ENCODE results near the gene BTBD9.

DNA sequence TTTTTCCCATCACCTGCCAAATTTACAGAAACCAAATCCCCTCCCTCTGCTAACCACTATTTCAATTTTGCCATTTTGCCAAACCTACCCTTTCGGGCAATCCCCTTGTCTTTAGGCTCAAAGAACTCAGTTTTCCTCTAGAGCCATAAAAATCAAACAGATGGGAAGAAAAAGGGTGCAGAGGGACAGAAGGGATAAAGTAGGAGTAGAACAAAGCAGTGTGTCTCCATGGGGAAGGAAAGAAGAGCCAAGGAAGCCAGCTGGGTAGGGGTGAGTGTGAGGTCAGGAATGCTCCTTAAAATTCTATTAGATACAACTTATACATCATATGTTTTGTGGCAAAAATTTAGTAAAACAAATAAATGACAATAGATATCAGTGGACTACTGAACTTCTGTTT, 316.5 kb downstream of the BTBD9 start:
- no peak for TF ChIP-seq POLR2A (IDR thresholded peaks at IDR 0.05)
- TF ChIP-seq, protein P1, sequence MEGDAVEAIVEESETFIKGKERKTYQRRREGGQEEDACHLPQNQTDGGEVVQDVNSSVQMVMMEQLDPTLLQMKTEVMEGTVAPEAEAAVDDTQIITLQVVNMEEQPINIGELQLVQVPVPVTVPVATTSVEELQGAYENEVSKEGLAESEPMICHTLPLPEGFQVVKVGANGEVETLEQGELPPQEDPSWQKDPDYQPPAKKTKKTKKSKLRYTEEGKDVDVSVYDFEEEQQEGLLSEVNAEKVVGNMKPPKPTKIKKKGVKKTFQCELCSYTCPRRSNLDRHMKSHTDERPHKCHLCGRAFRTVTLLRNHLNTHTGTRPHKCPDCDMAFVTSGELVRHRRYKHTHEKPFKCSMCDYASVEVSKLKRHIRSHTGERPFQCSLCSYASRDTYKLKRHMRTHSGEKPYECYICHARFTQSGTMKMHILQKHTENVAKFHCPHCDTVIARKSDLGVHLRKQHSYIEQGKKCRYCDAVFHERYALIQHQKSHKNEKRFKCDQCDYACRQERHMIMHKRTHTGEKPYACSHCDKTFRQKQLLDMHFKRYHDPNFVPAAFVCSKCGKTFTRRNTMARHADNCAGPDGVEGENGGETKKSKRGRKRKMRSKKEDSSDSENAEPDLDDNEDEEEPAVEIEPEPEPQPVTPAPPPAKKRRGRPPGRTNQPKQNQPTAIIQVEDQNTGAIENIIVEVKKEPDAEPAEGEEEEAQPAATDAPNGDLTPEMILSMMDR (IDR thresholded peaks at IDR 0.05): no peak
